ENCODE results near the gene MYBBP1A. TPM values are rescaled to one million over a fixed set of nuclear protein-coding genes. Genes with fewer than 3 reads are reported as not detected.

MYBBP1A gene
- total RNA-seq, 4 donors from 2014 or later, result 42.5 to 60.2 (median 48.9) TPM

DNA sequence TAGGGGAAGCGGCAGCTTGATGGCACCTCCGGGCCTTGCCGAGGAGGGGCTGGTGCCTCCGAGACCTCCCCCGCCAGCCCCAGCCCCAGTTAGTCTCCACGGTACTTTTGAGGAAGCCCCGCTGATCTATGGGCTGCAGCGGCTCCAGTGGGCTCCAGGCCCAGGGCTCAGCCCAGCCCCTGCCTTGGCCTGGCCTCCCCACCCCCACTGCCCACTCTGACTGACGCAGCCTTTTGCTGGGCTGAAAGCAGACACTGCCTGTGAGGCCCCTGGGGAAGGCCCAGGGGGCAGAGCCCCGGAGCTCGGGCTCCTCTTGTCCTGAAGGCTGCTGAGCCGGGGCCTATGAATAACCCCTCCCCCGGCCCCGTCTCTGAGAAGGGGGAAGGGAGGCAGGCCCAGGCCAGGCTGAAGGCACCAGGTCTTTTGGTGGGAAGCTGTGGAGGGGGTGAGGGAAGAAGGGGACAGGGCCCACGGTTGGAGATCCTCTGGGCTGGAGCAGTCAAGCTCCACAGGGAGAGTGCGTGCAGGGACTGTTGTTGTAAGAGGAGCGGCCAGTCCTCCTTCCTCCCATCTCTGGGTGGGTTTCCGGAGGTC is 21.6 kb upstream of the MYBBP1A start:
- Histone ChIP-seq H3K4me3 (no peak overlapping the region), H3K36me3 (no peaks in the 10 kb centered on the region), H3K4me1 (peaks cover 36 to 42% of the 10 kb centered on the region in 2 donors), H3K27me3 (no peaks in the 10 kb centered on the region), H3K27ac (peak overlapping the region; percentile 78 to 84 (median 82)), H3K9me3 (no peaks in the 10 kb centered on the region)
- intact Hi-C loops (cut with DNase I; ENCODE audit: low total_unique reads), result loop anchor here (10.0 kb wide), 1 partner anchor 218 kb away; the partner anchor contains the start of gene PSMB6
- TF ChIP-seq POLR2A (IDR thresholded peaks at IDR 0.05), result peak in 1 of 2 donors; percentile 28
- TF ChIP-seq, protein P1, sequence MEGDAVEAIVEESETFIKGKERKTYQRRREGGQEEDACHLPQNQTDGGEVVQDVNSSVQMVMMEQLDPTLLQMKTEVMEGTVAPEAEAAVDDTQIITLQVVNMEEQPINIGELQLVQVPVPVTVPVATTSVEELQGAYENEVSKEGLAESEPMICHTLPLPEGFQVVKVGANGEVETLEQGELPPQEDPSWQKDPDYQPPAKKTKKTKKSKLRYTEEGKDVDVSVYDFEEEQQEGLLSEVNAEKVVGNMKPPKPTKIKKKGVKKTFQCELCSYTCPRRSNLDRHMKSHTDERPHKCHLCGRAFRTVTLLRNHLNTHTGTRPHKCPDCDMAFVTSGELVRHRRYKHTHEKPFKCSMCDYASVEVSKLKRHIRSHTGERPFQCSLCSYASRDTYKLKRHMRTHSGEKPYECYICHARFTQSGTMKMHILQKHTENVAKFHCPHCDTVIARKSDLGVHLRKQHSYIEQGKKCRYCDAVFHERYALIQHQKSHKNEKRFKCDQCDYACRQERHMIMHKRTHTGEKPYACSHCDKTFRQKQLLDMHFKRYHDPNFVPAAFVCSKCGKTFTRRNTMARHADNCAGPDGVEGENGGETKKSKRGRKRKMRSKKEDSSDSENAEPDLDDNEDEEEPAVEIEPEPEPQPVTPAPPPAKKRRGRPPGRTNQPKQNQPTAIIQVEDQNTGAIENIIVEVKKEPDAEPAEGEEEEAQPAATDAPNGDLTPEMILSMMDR (IDR thresholded peaks at IDR 0.05 in 4 of 5, conservative IDR thresholded peaks at IDR 0.05 in 1 of 5), result no peak
- in situ Hi-C loops (cut with MboI; ENCODE audit: low sequenced_read_pairs in 4 of 4), result no loop called here
- DNase-seq (no peak), ATAC-seq (peak in 1 of 2 donors; percentile 10)

DNA sequence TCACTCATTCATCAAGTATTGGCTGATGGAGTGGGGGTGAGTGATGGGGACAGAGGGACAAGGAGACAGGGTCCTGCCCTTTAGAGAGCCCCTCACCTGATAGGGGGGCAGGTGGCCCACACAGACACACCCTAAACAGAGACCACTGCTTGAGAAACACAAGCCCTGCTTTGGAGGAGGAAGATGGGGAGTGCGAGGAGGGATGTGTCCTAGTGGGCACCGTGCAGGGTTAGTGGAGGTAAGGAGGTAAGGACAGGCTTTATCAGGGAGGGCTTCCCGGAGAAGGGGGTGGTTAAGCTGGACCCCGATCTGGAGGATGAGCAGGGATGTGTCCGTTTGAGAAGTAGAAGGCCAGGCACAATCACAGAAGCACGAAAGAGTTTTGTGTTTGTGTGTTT is 21.0 kb upstream of the MYBBP1A start:
- ATAC-seq (no peak), DNase-seq (no peak)
- intact Hi-C loops (cut with DNase I; ENCODE audit: low total_unique reads), result loop anchor here (10.0 kb wide), 1 partner anchor 219 kb away; the partner anchor contains the start of gene PSMB6
- TF ChIP-seq POLR2A (IDR thresholded peaks at IDR 0.05), result no peak
- TF ChIP-seq, protein P1 (IDR thresholded peaks at IDR 0.05 in 4 of 5, conservative IDR thresholded peaks at IDR 0.05 in 1 of 5), result no peak
- H3K27ac ChIP-seq, result peak overlapping the region; percentile 78 to 84 (median 82)
- H3K4me1 ChIP-seq, result peaks cover 36 to 42% of the 10 kb centered on the region in 2 donors
- no peaks in the 10 kb centered on the region for H3K36me3 ChIP-seq
- H3K4me3 ChIP-seq, result no peak overlapping the region
- H3K27me3 ChIP-seq, result no peaks in the 10 kb centered on the region
- in situ Hi-C loops (cut with MboI; ENCODE audit: low sequenced_read_pairs in 4 of 4), result no loop called here
- no peaks in the 10 kb centered on the region for H3K9me3 ChIP-seq

DNA sequence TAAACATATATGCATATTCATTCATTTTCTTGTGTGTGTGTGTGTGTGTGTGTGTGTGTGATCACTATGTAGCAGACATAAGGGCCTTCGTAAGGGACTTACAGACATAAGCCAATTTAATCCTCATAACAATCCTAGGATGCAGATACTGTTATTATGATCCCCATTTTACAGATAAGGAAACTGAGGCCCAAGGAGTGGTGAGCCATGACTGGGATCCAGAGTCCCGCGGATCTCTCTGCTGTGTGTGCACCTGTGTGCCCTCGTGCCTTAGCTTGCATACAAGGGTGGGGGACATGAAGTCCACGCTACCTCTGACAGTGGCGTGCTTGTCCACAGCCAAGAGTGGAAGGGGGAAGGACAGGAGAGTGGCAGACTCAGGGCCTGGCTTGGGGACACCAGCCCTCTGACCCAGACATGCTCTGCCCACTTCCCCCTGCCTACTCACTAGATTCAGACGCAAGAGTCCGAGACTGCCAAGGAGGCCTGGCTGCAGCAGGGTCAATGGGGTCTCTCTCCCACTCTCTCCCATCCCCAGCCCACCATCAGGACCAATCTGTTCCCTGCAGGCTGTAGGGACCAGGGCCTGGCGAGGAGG is 19.4 kb upstream of the MYBBP1A start:
- Histone ChIP-seq H3K4me3 (no peak overlapping the region), H3K27ac (peak overlapping the region; percentile 78 to 84 (median 82)), H3K27me3 (no peaks in the 10 kb centered on the region), H3K36me3 (no peaks in the 10 kb centered on the region), H3K9me3 (no peaks in the 10 kb centered on the region), H3K4me1 (peaks cover 36 to 42% of the 10 kb centered on the region in 2 donors)
- intact Hi-C loops (cut with DNase I; ENCODE audit: low total_unique reads), result loop anchor here (10.0 kb wide), 1 partner anchor 220 kb away; the partner anchor contains the start of gene PSMB6
- DNase-seq, result peak in 1 of 2 donors; percentile 20
- ATAC-seq, result no peak
- in situ Hi-C loops (cut with MboI; ENCODE audit: low sequenced_read_pairs in 4 of 4), result loop anchor here in 1 of 4 donors (25.0 kb wide), 1 partner anchor 112 kb away; no protein-coding TSS in a partner anchor
- no peak for TF ChIP-seq POLR2A (IDR thresholded peaks at IDR 0.05)

DNA sequence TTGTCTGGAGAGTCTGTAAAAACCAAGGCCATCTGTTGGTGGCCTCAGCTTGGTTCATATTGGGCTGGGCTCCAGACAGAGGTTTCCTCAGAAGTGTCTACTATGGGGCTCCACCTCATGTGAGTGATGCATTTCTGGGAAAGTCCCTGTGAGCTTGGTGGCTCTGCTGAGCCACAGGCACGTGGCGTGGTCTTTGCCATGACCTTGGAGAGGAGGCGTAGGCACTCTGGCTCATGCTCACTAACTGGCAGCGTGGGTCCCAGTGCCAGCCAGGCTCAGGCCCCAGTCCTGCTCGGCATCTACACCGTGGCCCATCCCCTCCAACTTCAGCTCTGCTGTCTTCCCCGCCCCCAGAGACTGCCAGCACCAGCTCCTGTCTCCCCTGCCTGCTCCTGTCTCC is 18.5 kb upstream of the MYBBP1A start:
- DNase-seq (peak; percentile 74 to 92), ATAC-seq (peak; percentile 76 to 79)
- intact Hi-C loops (cut with DNase I; ENCODE audit: low total_unique reads), result loop anchor here (10.0 kb wide), 1 partner anchor 221 kb away; the partner anchor contains the start of gene PSMB6
- Histone ChIP-seq H3K27me3 (no peaks in the 10 kb centered on the region), H3K9me3 (no peaks in the 10 kb centered on the region), H3K4me1 (peaks cover 36 to 42% of the 10 kb centered on the region in 2 donors), H3K27ac (peak overlapping the region; percentile 78 to 84 (median 82)), H3K4me3 (no peak overlapping the region), H3K36me3 (no peaks in the 10 kb centered on the region)
- in situ Hi-C loops (cut with MboI; ENCODE audit: low sequenced_read_pairs in 4 of 4), result loop anchor here in 1 of 4 donors (25.0 kb wide), 1 partner anchor 111 kb away; no protein-coding TSS in a partner anchor
- TF ChIP-seq, protein P1 (IDR thresholded peaks at IDR 0.05 in 4 of 5, conservative IDR thresholded peaks at IDR 0.05 in 1 of 5), result no peak
- TF ChIP-seq POLR2A (IDR thresholded peaks at IDR 0.05), result peak; percentile 51 to 63

DNA sequence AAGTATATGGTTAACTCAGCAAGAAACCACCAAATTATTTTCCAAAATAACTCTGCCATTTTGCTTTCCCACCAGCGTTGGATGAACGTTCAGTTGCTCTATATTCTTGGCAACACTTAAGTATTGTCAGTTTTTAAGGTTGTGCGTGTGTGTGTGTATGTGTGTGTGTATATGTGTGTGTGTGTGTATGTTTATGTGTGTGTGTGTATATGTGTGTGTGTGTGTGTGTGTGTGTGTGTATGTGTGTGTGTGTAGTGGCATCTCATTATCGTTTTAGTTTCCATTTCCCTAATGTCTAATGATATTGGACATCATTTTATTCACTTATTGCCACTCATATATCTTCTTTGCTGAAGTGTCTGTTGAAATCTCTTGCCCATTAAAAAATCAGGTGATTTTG is 17.9 kb upstream of the MYBBP1A start:
- in situ Hi-C loops (cut with MboI; ENCODE audit: low sequenced_read_pairs in 4 of 4) (loop anchor here in 1 of 4 donors (25.0 kb wide), 1 partner anchor 111 kb away; no protein-coding TSS in a partner anchor), intact Hi-C loops (cut with DNase I; ENCODE audit: low total_unique reads) (loop anchor here (10.0 kb wide), 1 partner anchor 222 kb away; the partner anchor contains the start of gene PSMB6)
- Histone ChIP-seq H3K4me3 (no peak overlapping the region), H3K36me3 (no peaks in the 10 kb centered on the region), H3K4me1 (peaks cover 36 to 42% of the 10 kb centered on the region in 2 donors), H3K27me3 (no peaks in the 10 kb centered on the region), H3K27ac (peak overlapping the region; percentile 78 to 84 (median 82)), H3K9me3 (no peaks in the 10 kb centered on the region)
- ATAC-seq (no peak), DNase-seq (no peak)
- TF ChIP-seq, protein P1 (IDR thresholded peaks at IDR 0.05 in 4 of 5, conservative IDR thresholded peaks at IDR 0.05 in 1 of 5), result no peak
- no peak for TF ChIP-seq POLR2A (IDR thresholded peaks at IDR 0.05)
